Measurements from ENCODE around the gene LGALS13.
A peak's percentile ranks its signal among the peaks of the same experiment; 100 is the strongest.

The LGALS13 gene, protein sequence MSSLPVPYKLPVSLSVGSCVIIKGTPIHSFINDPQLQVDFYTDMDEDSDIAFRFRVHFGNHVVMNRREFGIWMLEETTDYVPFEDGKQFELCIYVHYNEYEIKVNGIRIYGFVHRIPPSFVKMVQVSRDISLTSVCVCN

GRCh38 chr19:39602224-39602623, at the start of gene LGALS13:
Gene LGALS13, plus strand, starts transcription at chr19:39602524. Its CDS starts 45 bp downstream, at chr19:39602569.
- CTCF ChIA-PET: no interaction called here
- H3K27me3 Mint-ChIP-seq: peaks cover 5% of the 10 kb centered on the region
- H3K9me3 Mint-ChIP-seq: no peaks in the 10 kb centered on the region
- no peaks in the 10 kb centered on the region for H3K4me1 Mint-ChIP-seq
- no peaks in the 10 kb centered on the region for H3K36me3 Mint-ChIP-seq
- H3K27ac Mint-ChIP-seq: no peak within 1 kb of the TSS
- no peak for DNase-seq
- no peak within 1 kb of the TSS for H3K4me3 Mint-ChIP-seq

GRCh38 chr19:39553082-39553652, 49.2 kb upstream of the LGALS13 start:
- no peak for DNase-seq
- CTCF ChIA-PET: interaction anchor here (1.0 to 4.8 kb wide), 7 partner anchors 8 to 289 kb away, joined by 3 to 88 read pairs (median 3); no protein-coding TSS in a partner anchor
- H3K9me3 Mint-ChIP-seq: no peaks in the 10 kb centered on the region
- H3K27ac Mint-ChIP-seq: no peak overlapping the region
- H3K4me3 Mint-ChIP-seq: no peak overlapping the region
- H3K36me3 Mint-ChIP-seq: no peaks in the 10 kb centered on the region
- peaks cover 38% of the 10 kb centered on the region for H3K4me1 Mint-ChIP-seq
- no peaks in the 10 kb centered on the region for H3K27me3 Mint-ChIP-seq

- Mint-ChIP-seq H3K9me3 (no peaks in the 10 kb centered on the region), H3K4me3 (no peak overlapping the region), H3K27ac (no peak overlapping the region), H3K27me3 (no peaks in the 10 kb centered on the region), H3K36me3 (peaks cover 1% of the 10 kb centered on the region), H3K4me1 (peaks cover 52% of the 10 kb centered on the region)
- no peak for DNase-seq
- CTCF ChIA-PET: interaction anchor here (1.4 to 4.8 kb wide), 3 partner anchors 10 to 118 kb away, joined by 4 to 88 read pairs (median 7); no protein-coding TSS in a partner anchor
Observed at GRCh38 chr19:39554701-39555311, 47.5 kb upstream of the LGALS13 start.

GRCh38 chr19:39555883-39556282, 46.4 kb upstream of the LGALS13 start:
- CTCF ChIA-PET: no interaction called here
- Mint-ChIP-seq H3K27me3 (no peaks in the 10 kb centered on the region), H3K9me3 (no peaks in the 10 kb centered on the region), H3K27ac (no peak overlapping the region), H3K4me1 (peaks cover 50% of the 10 kb centered on the region), H3K36me3 (peaks cover 1% of the 10 kb centered on the region), H3K4me3 (no peak overlapping the region)
- DNase-seq: no peak

GRCh38 chr19:39557811-39558623, 44.3 kb upstream of the LGALS13 start:
- Mint-ChIP-seq H3K27me3 (no peaks in the 10 kb centered on the region), H3K36me3 (peaks cover 1% of the 10 kb centered on the region), H3K4me1 (peaks cover 34% of the 10 kb centered on the region), H3K27ac (peak overlapping the region; percentile 93), H3K4me3 (peak overlapping the region; percentile 62), H3K9me3 (no peaks in the 10 kb centered on the region)
- DNase-seq: peak; percentile 59
- CTCF ChIA-PET: interaction anchor here (1.0 kb wide), 1 partner anchor 12 kb away, joined by 3 read pairs; no protein-coding TSS in a partner anchor

- peak overlapping the region; percentile 62 for H3K4me3 Mint-ChIP-seq
- H3K36me3 Mint-ChIP-seq: peaks cover 1% of the 10 kb centered on the region
- no peaks in the 10 kb centered on the region for H3K9me3 Mint-ChIP-seq
- CTCF ChIA-PET: no interaction called here
- no peaks in the 10 kb centered on the region for H3K27me3 Mint-ChIP-seq
- peaks cover 28% of the 10 kb centered on the region for H3K4me1 Mint-ChIP-seq
- H3K27ac Mint-ChIP-seq: peak overlapping the region; percentile 93
- DNase-seq: peak; percentile 46
Observed at GRCh38 chr19:39558624-39559117, 43.7 kb upstream of the LGALS13 start.

DNA sequence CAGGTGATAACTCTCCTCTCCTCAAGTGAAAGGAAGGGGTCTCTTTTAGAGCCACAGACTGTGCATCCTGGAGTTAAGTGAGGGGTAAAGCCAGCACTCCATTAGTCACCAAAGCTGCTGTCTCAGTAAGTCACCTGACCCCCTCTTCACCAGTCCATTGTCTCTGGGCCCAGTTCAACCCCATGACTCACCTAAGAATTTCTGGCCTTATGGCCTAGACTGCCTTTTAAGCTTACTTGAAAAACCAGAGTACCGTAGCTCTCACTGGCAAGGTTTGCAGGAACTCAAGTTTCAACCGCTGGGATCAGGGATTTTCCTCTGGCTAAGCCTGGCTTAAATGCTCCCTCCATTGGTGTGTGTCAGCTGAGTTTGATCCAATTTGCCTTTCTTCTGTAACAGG, 38.9 kb upstream of the LGALS13 start:
- Mint-ChIP-seq H3K4me3 (no peak overlapping the region), H3K4me1 (peaks cover 12% of the 10 kb centered on the region), H3K36me3 (peaks cover 1% of the 10 kb centered on the region), H3K27me3 (peaks cover 1% of the 10 kb centered on the region), H3K27ac (no peak overlapping the region), H3K9me3 (no peaks in the 10 kb centered on the region)
- no peak for DNase-seq
- CTCF ChIA-PET: no interaction called here

DNA sequence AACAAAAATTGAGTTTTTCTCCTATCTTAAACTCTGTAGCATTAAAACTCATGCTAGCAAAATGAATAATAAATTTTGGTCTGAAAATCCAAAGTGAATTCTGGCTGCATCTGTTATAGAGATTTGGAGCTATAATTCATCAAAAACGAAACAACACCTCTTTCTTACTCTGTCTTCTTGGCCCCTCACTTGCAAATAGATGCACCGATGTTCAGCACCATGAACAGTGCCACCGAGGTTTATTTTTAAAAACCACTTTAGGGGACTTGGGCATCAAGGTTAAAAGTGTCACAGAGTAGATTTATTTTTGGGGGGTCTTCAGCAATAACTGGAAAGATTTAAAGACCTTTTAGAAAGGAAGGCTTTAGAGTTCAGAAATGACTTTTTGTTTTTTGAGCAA, 36.3 kb upstream of the LGALS13 start:
- Mint-ChIP-seq H3K9me3 (no peaks in the 10 kb centered on the region), H3K27ac (no peak overlapping the region), H3K4me3 (no peak overlapping the region), H3K4me1 (no peaks in the 10 kb centered on the region), H3K27me3 (peaks cover 20% of the 10 kb centered on the region), H3K36me3 (no peaks in the 10 kb centered on the region)
- CTCF ChIA-PET: no interaction called here
- DNase-seq: no peak

DNA sequence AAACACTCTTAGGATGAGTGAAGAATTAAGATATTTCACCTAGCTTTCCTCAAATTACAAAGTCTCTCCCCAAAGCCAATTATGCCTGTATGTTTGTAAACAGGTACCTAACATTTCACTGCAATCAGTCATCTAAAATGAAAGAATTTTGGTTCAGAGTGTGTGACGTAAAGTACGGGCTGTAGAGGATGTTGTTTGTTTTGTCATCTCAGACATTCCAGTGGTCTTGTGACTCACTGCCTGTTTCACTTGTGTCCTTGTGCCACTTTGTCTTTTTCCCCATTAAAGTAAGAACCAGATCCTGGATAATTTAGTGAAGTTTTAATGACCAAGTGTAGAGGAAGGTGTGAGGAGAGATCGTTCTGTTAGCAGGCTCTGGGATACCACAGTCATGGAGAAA, 33.7 kb upstream of the LGALS13 start:
- H3K27ac Mint-ChIP-seq: no peak overlapping the region
- H3K4me1 Mint-ChIP-seq: no peaks in the 10 kb centered on the region
- peaks cover 20% of the 10 kb centered on the region for H3K27me3 Mint-ChIP-seq
- no peaks in the 10 kb centered on the region for H3K36me3 Mint-ChIP-seq
- H3K9me3 Mint-ChIP-seq: peaks cover 6% of the 10 kb centered on the region
- CTCF ChIA-PET: no interaction called here
- no peak overlapping the region for H3K4me3 Mint-ChIP-seq
- no peak for DNase-seq

GRCh38 chr19:39582442-39582841, 19.9 kb upstream of the LGALS13 start:
- H3K4me1 Mint-ChIP-seq: no peaks in the 10 kb centered on the region
- H3K36me3 Mint-ChIP-seq: no peaks in the 10 kb centered on the region
- no peak overlapping the region for H3K27ac Mint-ChIP-seq
- H3K9me3 Mint-ChIP-seq: peaks cover 8% of the 10 kb centered on the region
- no peak overlapping the region for H3K4me3 Mint-ChIP-seq
- CTCF ChIA-PET: interaction anchor here (0.7 kb wide), 1 partner anchor 145 kb away, joined by 3 read pairs; no protein-coding TSS in a partner anchor
- H3K27me3 Mint-ChIP-seq: peaks cover 6% of the 10 kb centered on the region
- DNase-seq: no peak

DNA sequence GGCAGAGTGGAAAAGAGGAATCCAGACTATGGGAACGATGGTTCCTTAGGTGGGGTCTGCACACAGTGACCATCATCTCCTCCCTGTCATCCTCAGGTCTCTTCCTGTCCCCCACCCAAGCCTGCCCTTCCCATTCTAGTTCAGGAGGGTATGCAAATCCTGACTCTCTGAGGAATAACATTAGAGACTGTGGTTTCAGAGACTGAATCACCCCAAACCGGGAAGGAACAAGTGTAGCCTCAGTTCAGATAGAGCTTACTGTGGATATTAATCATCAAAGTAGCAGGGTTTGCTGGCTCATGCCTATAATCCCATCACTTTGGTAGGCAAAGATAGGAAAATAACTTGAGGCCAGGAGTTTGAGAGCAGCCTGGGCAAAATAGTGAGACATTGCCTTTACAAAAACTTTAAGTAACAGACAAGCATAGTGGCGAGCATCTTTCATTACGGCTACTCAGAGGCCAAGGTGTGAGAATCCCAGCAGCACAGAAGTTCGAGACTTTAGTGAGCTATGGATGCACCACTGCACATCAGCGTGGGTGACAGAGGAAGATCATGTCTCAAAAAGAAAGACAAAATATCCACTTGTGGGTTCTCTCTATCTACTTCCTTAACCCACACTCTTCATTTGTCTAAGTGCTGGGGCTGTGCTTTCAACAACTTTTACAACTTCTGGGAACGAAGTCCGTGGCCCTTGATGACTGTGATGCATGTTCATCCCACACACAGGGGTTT, 19.3 kb upstream of the LGALS13 start:
- CTCF ChIA-PET: interaction anchor here (0.7 kb wide), 1 partner anchor 144 kb away, joined by 3 read pairs; no protein-coding TSS in a partner anchor
- H3K36me3 Mint-ChIP-seq: no peaks in the 10 kb centered on the region
- H3K4me3 Mint-ChIP-seq: no peak overlapping the region
- H3K4me1 Mint-ChIP-seq: no peaks in the 10 kb centered on the region
- peaks cover 6% of the 10 kb centered on the region for H3K27me3 Mint-ChIP-seq
- DNase-seq: no peak
- H3K27ac Mint-ChIP-seq: no peak overlapping the region
- peaks cover 8% of the 10 kb centered on the region for H3K9me3 Mint-ChIP-seq

GRCh38 chr19:39587496-39587895, 14.8 kb upstream of the LGALS13 start:
- H3K36me3 Mint-ChIP-seq: no peaks in the 10 kb centered on the region
- CTCF ChIA-PET: no interaction called here
- peaks cover 6% of the 10 kb centered on the region for H3K27me3 Mint-ChIP-seq
- peaks cover 2% of the 10 kb centered on the region for H3K9me3 Mint-ChIP-seq
- H3K27ac Mint-ChIP-seq: no peak overlapping the region
- no peaks in the 10 kb centered on the region for H3K4me1 Mint-ChIP-seq
- no peak for DNase-seq
- no peak overlapping the region for H3K4me3 Mint-ChIP-seq

- no peak overlapping the region for H3K27ac Mint-ChIP-seq
- CTCF ChIA-PET: no interaction called here
- H3K9me3 Mint-ChIP-seq: peaks cover 2% of the 10 kb centered on the region
- no peaks in the 10 kb centered on the region for H3K36me3 Mint-ChIP-seq
- no peaks in the 10 kb centered on the region for H3K4me1 Mint-ChIP-seq
- H3K4me3 Mint-ChIP-seq: no peak overlapping the region
- H3K27me3 Mint-ChIP-seq: peaks cover 6% of the 10 kb centered on the region
- DNase-seq: no peak
Observed at GRCh38 chr19:39588066-39588465, 14.3 kb upstream of the LGALS13 start.

DNA sequence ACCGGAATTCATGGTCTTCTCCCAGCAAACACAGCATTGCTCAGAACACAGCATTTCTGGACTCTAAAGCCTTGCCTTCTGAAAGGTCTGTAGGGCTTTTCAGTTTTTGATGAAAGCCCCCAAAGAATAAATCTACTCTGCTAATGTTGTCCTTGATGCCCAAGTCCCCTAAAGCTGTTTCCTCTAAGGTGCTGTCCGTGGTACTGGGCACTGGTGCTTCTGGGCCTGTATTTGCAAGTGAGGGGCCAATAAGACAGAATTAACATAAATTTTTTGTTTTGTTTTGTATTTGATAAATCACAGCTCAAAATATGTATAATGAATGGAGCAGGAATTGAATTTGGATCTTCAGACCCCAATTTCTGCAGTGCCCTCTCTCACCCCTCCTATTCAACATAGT, 12.1 kb upstream of the LGALS13 start:
- DNase-seq: peak; percentile 37
- CTCF ChIA-PET: no interaction called here
- H3K36me3 Mint-ChIP-seq: no peaks in the 10 kb centered on the region

More for the DNA sequence above, 12.1 kb upstream of the LGALS13 start:
- Mint-ChIP-seq H3K27me3 (no peaks in the 10 kb centered on the region), H3K27ac (no peak overlapping the region), H3K4me3 (no peak overlapping the region), H3K4me1 (no peaks in the 10 kb centered on the region), H3K9me3 (peaks cover 2% of the 10 kb centered on the region)
